GM10248 (cell line): ENCODE data around the gene SLC17A1.

Experiments
- CTCF ChIA-PET: fragments of 300-600 bp; sonication (Branson Sonifier 250); formaldehyde crosslinking; extraction: SDS; loops from one replicate; lab custom pipeline; 2021; ENCODE audit warnings: antibody characterized with exemption; lab: Yijun Ruan, JAX
- POLR2A ChIA-PET: fragments of 350-650 bp; sonication (Branson Sonifier 250); formaldehyde crosslinking; extraction: SDS; loops from one replicate; lab custom pipeline; 2020; ENCODE audit warnings: antibody characterized with exemption; lab: Yijun Ruan, JAX
- DNase-seq: peaks from one replicate; pipeline ENCODE4 v3.0.0; 2012; ENCODE audit errors: extremely low spot score
- CTCF ChIP-seq: IDR thresholded peaks from 2 replicates; pipeline ENCODE4 v1.5.1; 2012; ENCODE audit warnings: mild to moderate bottlenecking, low read depth; ENCODE audit errors: extremely low read depth, missing control alignments, control extremely low read depth

Gene SLC17A1

GRCh38 chr6:25835442-25836283, 3.8 kb upstream of the SLC17A1 start:
- ChIA-PET POLR2A (no interaction called here), CTCF (no interaction called here)
- no peak for DNase-seq
- TF ChIP-seq CTCF: no peak

- CTCF ChIA-PET: no interaction called here
- DNase-seq: no peak
- no peak for TF ChIP-seq CTCF
- POLR2A ChIA-PET: no interaction called here
These were observed 3.1 kb upstream of the SLC17A1 start for GRCh38 chr6:25834950-25835349.

GRCh38 chr6:25833136-25833535, 1.3 kb upstream of the SLC17A1 start:
- ChIA-PET POLR2A (no interaction called here), CTCF (no interaction called here)
- no peak for TF ChIP-seq CTCF
- DNase-seq: no peak

GRCh38 chr6:25832670-25833069, 818 bp upstream of the SLC17A1 start:
- ChIA-PET CTCF (no interaction called here), POLR2A (no interaction called here)
- DNase-seq: no peak
- no peak for TF ChIP-seq CTCF

GRCh38 chr6:25832307-25832662, 433 bp upstream of the SLC17A1 start:
- no peak for DNase-seq
- ChIA-PET CTCF (no interaction called here), POLR2A (no interaction called here)
- TF ChIP-seq CTCF: no peak

GRCh38 chr6:25830458-25830857, 1.4 kb downstream of the SLC17A1 start:
- no peak for TF ChIP-seq CTCF
- no peak for DNase-seq
- ChIA-PET CTCF (no interaction called here), POLR2A (no interaction called here)

GRCh38 chr6:25829375-25829774, 2.5 kb downstream of the SLC17A1 start:
- ChIA-PET POLR2A (no interaction called here), CTCF (interaction anchor here (3.9 kb wide), 1 partner anchor 13 kb away, joined by 15 read pairs; no protein-coding TSS in a partner anchor)
- TF ChIP-seq CTCF: no peak
- DNase-seq: peak; percentile 18
